GM12878 (cell line): ENCODE data around the gene TIMP2. TPM values are rescaled to one million over a fixed set of nuclear protein-coding genes. Genes with fewer than 3 reads are reported as not detected.
A peak's percentile ranks its signal among the peaks of the same experiment; 100 is the strongest.

Experiments
- ATAC-seq: fragments of 200-7000 bp; cut with Tn5 transposase; 3 replicates; pipeline ENCODE4 v1.9.1; 2020; ENCODE audit warnings: mild to moderate bottlenecking, moderate library complexity
- BruUV-seq: library from RNA; stranded (reverse); fragments of 400-500 nt; replicated peaks from 2 replicates; lab custom pipeline; 2021; lab: Mats Ljungman, UMichigan
- CTCF ChIA-PET: fragments of 300-600 bp; sonication (Branson Sonifier 250); formaldehyde crosslinking; extraction: SDS; loops from one replicate; lab custom pipeline; 2021; ENCODE audit warnings: inconsistent platforms; lab: Yijun Ruan, JAX
- POLR2A ChIA-PET: fragments of 350-600 bp; formaldehyde crosslinking; extraction: SDS; loops from one replicate; lab custom pipeline; 2021; ENCODE audit warnings: inconsistent platforms; lab: Charles Lee
- RAD21 ChIA-PET: fragments of 300-600 bp; sonication (Branson Sonifier 250); formaldehyde crosslinking; loops from one replicate; lab custom pipeline; 2023; ENCODE audit warnings: antibody characterized with exemption; ENCODE audit not compliant: unreplicated experiment; lab: Charles Lee
- SMC1A ChIA-PET: fragments of 300-600 bp; sonication (Branson Sonifier 250); formaldehyde crosslinking; loops from one replicate; lab custom pipeline; 2023; ENCODE audit not compliant: unreplicated experiment, uncharacterized antibody; lab: Charles Lee
- DNase-seq: peaks from one replicate; pipeline ENCODE4 v3.0.0-alpha.2; 2011; ENCODE audit warnings: low read depth, low spot score
- FAIRE-seq: peaks from 3 replicates; lab custom pipeline; 2011; peaks lifted over from hg19 to GRCh38; lab: Jason Lieb, UNC
- H2AFZ ChIP-seq: 2 replicates; pipeline ENCODE4 v1.6.0; 2011; ENCODE audit warnings: low read depth, low read length, control low read depth; ENCODE audit not compliant: control insufficient read depth
- H3K27ac ChIP-seq: 2 replicates; pipeline ENCODE4 v1.5.1; 2011; ENCODE audit warnings: control low read depth; ENCODE audit not compliant: control insufficient read depth, insufficient read depth
- H3K27me3 ChIP-seq, 2 experiments: replicated peaks in 1 of 2; 2 replicates each; pipeline versions ENCODE4 v1.6.0 to v1.6.1; 2011; ENCODE audit warnings: low read length in 1 of 2; ENCODE audit not compliant: control insufficient read depth in 2 of 2, insufficient read depth in 2 of 2
- H3K36me3 ChIP-seq, 2 experiments: 2 replicates each; pipeline ENCODE4 v1.5.1; 2011; ENCODE audit warnings: low read length in 1 of 2; ENCODE audit not compliant: control insufficient read depth in 2 of 2, insufficient read depth in 2 of 2
- H3K4me1 ChIP-seq: 2 replicates; pipeline ENCODE4 v1.6.1; 2011; ENCODE audit warnings: mild to moderate bottlenecking, low read length, moderate library complexity, mixed read lengths; ENCODE audit not compliant: control insufficient read depth, insufficient read depth
- H3K4me2 ChIP-seq: 2 replicates; pipeline ENCODE4 v1.6.0; 2011; ENCODE audit warnings: control low read depth; ENCODE audit not compliant: control insufficient read depth, insufficient read depth
- H3K4me3 ChIP-seq: fragments of 200-600 bp; sonication (generic); 2 replicates; pipeline ENCODE4 v1.5.1; 2016
- H3K79me2 ChIP-seq: 2 replicates; pipeline ENCODE4 v1.6.0; 2011; ENCODE audit warnings: low read length; ENCODE audit not compliant: control insufficient read depth, insufficient read depth
- H3K9ac ChIP-seq: 2 replicates; pipeline ENCODE4 v1.8.0; 2011; ENCODE audit warnings: low read length, control low read depth, mixed read lengths; ENCODE audit not compliant: control insufficient read depth, insufficient read depth
- H3K9me3 ChIP-seq: replicated peaks from 3 replicates; pipeline ENCODE4 v1.5.1; 2011; ENCODE audit warnings: mild to moderate bottlenecking, low read length; ENCODE audit not compliant: control insufficient read depth, insufficient read depth
- H4K20me1 ChIP-seq: 2 replicates; pipeline ENCODE4 v1.6.0; 2011; ENCODE audit not compliant: control insufficient read depth, insufficient read depth
- CUX1 ChIP-seq: IDR thresholded peaks from 2 replicates; pipeline ENCODE4 v1.6.1; 2012; ENCODE audit warnings: improper control_type of control experiment, low read depth, low read length; ENCODE audit not compliant: insufficient replicate concordance
- ESRRA ChIP-seq: IDR thresholded peaks from 2 replicates; pipeline ENCODE4 v1.6.1; 2012; ENCODE audit warnings: mild to moderate bottlenecking, low read length, improper control_type of control experiment
- MEF2A ChIP-seq: IDR thresholded peaks from 2 replicates; pipeline ENCODE4 v1.6.1; 2011; ENCODE audit warnings: low read depth, mild to moderate bottlenecking, low read length, moderate library complexity; ENCODE audit not compliant: insufficient read depth
- NKRF ChIP-seq: fragments of 450-650 bp; conservative IDR thresholded peaks from 2 replicates; pipeline ENCODE4 v1.6.1; 2017; ENCODE audit warnings: mild to moderate bottlenecking, moderate library complexity
- RAD51 ChIP-seq: fragments of 450-650 bp; IDR thresholded peaks from 2 replicates; pipeline ENCODE4 v1.6.1; 2016; ENCODE audit warnings: moderate library complexity, mild to moderate bottlenecking, inconsistent platforms
- RCOR1 ChIP-seq: conservative IDR thresholded peaks from 2 replicates; pipeline ENCODE4 v1.6.1; 2012; ENCODE audit warnings: low read depth, low read length, improper control_type of control experiment
- TARDBP ChIP-seq: IDR thresholded peaks from 2 replicates; pipeline ENCODE4 v1.6.1; 2016; ENCODE audit warnings: borderline replicate concordance
- WRNIP1 ChIP-seq: IDR thresholded peaks from 2 replicates; pipeline ENCODE4 v1.6.1; 2011; ENCODE audit warnings: low read depth, low read length, improper control_type of control experiment, borderline replicate concordance
- WGBS: methylation state at CpG from one replicate; pipeline ENCODE4 v1.1.6; 2016; ENCODE audit warnings: low lambda C conversion rate; ENCODE audit not compliant: insufficient replicate concordance, insufficient coverage; ENCODE audit errors: missing lambda C conversion rate; 5-methylcytosine and 5-hydroxymethylcytosine counted together
- in situ Hi-C: fragments of 300-500 bp; cut with MboI; formaldehyde crosslinking; loops from 9 replicates; pipeline ENCODE4 v1.14.3; 2018; ENCODE audit warnings: mixed read lengths
- intact Hi-C: fragments of 100-400 bp; cut with micrococcal nuclease; formaldehyde crosslinking; loops from one replicate; pipeline ENCODE4 v1.14.2; 2022; ENCODE audit not compliant: unreplicated experiment
- polyA plus RNA-seq, 11 experiments: library from polyadenylated mRNA; depleted of rRNA in 4 of 11; unstranded in 6 of 11; stranded (reverse) in 5 of 11; fragments of >200 nt; fragmentation: Nextera tagmentation in 4 of 11; fragmentation: Illumina TruSeq in 1 of 11; extraction: Ambion mirVana in 4 of 11; extraction: Trizol in 1 of 11; gene quantifications; 1 replicate in 1 of 11; 2 replicates in 10 of 11; pipeline versions ENCODE4 v1.2.1 to v1.2.3, GENCODE V29; 2011 to 2016; ENCODE audit warnings: inconsistent platforms in 2 of 11, missing spikeins in 2 of 11, low read depth in 1 of 11
- total RNA-seq, 4 experiments: library from RNA; depleted of rRNA in 3 of 4; stranded (reverse); fragments of >200 nt in 3 of 4; fragmentation: Illumina TruSeq in 1 of 4; extraction: Trizol in 1 of 4; gene quantifications; 2 replicates each; pipeline versions ENCODE4 v1.2.1 to v1.2.3, GENCODE V29; 2013 to 2021

TIMP2 gene
- total and polyA plus RNA-seq, 10 of the 15 experiments (the other 5 are each of a cell fraction or from before 2014, with no cell fraction given), result 0.03 to 0.41 (median 0.04) TPM; not detected in 7

GRCh38 chr17:78840530-78840779 lies 84.7 kb downstream of the TIMP2 start:
- Histone ChIP-seq H3K4me1 (peaks cover 4% of the 10 kb centered on the region), H4K20me1 (no peaks in the 10 kb centered on the region; the same call in 1 of the 2 replicates), H3K9ac (peak overlapping the region; percentile 98), H3K27me3 (no peaks in the 10 kb centered on the region), H3K27ac (peak overlapping the region; percentile 83), H3K79me2 (peaks cover 48% of the 10 kb centered on the region), H3K4me2 (peak overlapping the region; percentile 76; the same call in 1 of the 2 replicates), H3K36me3 (peaks cover 8 to 12% of the 10 kb centered on the region in 2 experiments; a peak in 3 of 4 replicates), H3K9me3 (no peaks in the 10 kb centered on the region), H3K4me3 (peak overlapping the region; percentile 75), H2AFZ (peak overlapping the region; percentile 45; the same call in 1 of the 2 replicates)
- RAD21 ChIA-PET, result no interaction called here
- CTCF ChIA-PET, result no interaction called here
- no peak for TF ChIP-seq MEF2A
- TF ChIP-seq RAD51, result no peak
- no peak for TF ChIP-seq CUX1
- TF ChIP-seq NKRF, result peak; percentile 74
- no peak for TF ChIP-seq WRNIP1
- TF ChIP-seq TARDBP, result no peak
- no peak for TF ChIP-seq RCOR1
- TF ChIP-seq ESRRA, result no peak
- in situ Hi-C loops, result no loop called here
- 3% methylated on average over 8 of the region's 35 CpGs for WGBS
- BruUV-seq, result no TSS peak
- no peak for ATAC-seq
- SMC1A ChIA-PET, result interaction anchor here (0.6 kb wide), 1 partner anchor 236 kb away, joined by 3 read pairs; no protein-coding TSS in a partner anchor
- no peak for FAIRE-seq
- DNase-seq, result no peak
- POLR2A ChIA-PET, result interaction anchor here (0.7 to 0.8 kb wide), 2 partner anchors 102 to 123 kb away, joined by 3 read pairs; no protein-coding TSS in a partner anchor
- intact Hi-C loops, result no loop called here
